Measurements from ENCODE around the gene NFAT5. TPM values are rescaled to one million over a fixed set of nuclear protein-coding genes. Genes with fewer than 3 reads are reported as not detected.
"Not testable (repeated sequence)": the region's sequence is repeated elsewhere in the genome, so short reads cannot be mapped to it uniquely, and the experiment has no call there.

Gene NFAT5
- total RNA-seq: 49.2 and 54.0 TPM in 2 replicates

- Mint-ChIP-seq H3K9me3 (no peaks in the 10 kb centered on the region), H3K27me3 (ENCODE audit: low read depth) (no peaks in the 10 kb centered on the region), H3K4me1 (ENCODE audit: low read depth) (peaks cover 39% of the 10 kb centered on the region), H3K36me3 (ENCODE audit: low read depth) (peaks cover 28% of the 10 kb centered on the region), H3K27ac (peak within 1 kb of the TSS; percentile 98), H3K4me3 (ENCODE audit: low read depth) (peak within 1 kb of the TSS; percentile 100)
- peak; percentile 90 for DNase-seq (ENCODE audit: low spot score)
- intact Hi-C loops (cut with micrococcal nuclease): loop anchor here (2.0 to 5.0 kb wide), 4 partner anchors 45 to 187 kb away; partner anchors contain the start of genes NOB1 and TERF2
Measured at GRCh38 chr16:69565671-69566239, at the start of gene NFAT5. Gene NFAT5, plus strand, starts transcription at chr16:69565966. Its CDS starts 336 bp downstream, at chr16:69566302.

GRCh38 chr16:69517914-69518313 is 47.9 kb upstream of the NFAT5 start:
- H3K9me3 Mint-ChIP-seq; intact Hi-C loops (cut with micrococcal nuclease); DNase-seq (ENCODE audit: low spot score); H3K36me3 Mint-ChIP-seq (ENCODE audit: low read depth); H3K4me3 Mint-ChIP-seq (ENCODE audit: low read depth); H3K27ac Mint-ChIP-seq; H3K27me3 Mint-ChIP-seq (ENCODE audit: low read depth): not testable (repeated sequence)
- peaks cover 31% of the 10 kb centered on the region for H3K4me1 Mint-ChIP-seq (ENCODE audit: low read depth)

- no peak for DNase-seq (ENCODE audit: low spot score)
Measured at GRCh38 chr16:69520413-69520799, 45.4 kb upstream of the NFAT5 start.

GRCh38 chr16:69520800-69521602 is 44.8 kb upstream of the NFAT5 start:
- intact Hi-C loops (cut with micrococcal nuclease): loop anchor here (2.0 kb wide), 1 partner anchor 44 kb away; the partner anchor contains the start of gene NFAT5
- H3K9me3 Mint-ChIP-seq: no peaks in the 10 kb centered on the region
- no peak overlapping the region for H3K4me3 Mint-ChIP-seq (ENCODE audit: low read depth)

More at GRCh38 chr16:69520413-69520799, 45.4 kb upstream of the NFAT5 start:
- intact Hi-C loops (cut with micrococcal nuclease): loop anchor here (2.0 kb wide), 1 partner anchor 44 kb away; the partner anchor contains the start of gene NFAT5
- Mint-ChIP-seq H3K27me3 (ENCODE audit: low read depth) (no peaks in the 10 kb centered on the region), H3K9me3 (no peaks in the 10 kb centered on the region), H3K4me3 (ENCODE audit: low read depth) (no peak overlapping the region), H3K27ac (peak overlapping the region; percentile 75), H3K4me1 (ENCODE audit: low read depth) (peaks cover 26% of the 10 kb centered on the region), H3K36me3 (ENCODE audit: low read depth) (no peaks in the 10 kb centered on the region)

GRCh38 chr16:69522041-69522578 is 43.7 kb upstream of the NFAT5 start:
- no peaks in the 10 kb centered on the region for H3K36me3 Mint-ChIP-seq (ENCODE audit: low read depth)
- peaks cover 26% of the 10 kb centered on the region for H3K4me1 Mint-ChIP-seq (ENCODE audit: low read depth)
- intact Hi-C loops (cut with micrococcal nuclease): no loop called here
- no peaks in the 10 kb centered on the region for H3K27me3 Mint-ChIP-seq (ENCODE audit: low read depth)
- no peak overlapping the region for H3K27ac Mint-ChIP-seq
- no peak for DNase-seq (ENCODE audit: low spot score)
- H3K4me3 Mint-ChIP-seq (ENCODE audit: low read depth): no peak overlapping the region
- no peaks in the 10 kb centered on the region for H3K9me3 Mint-ChIP-seq

More at GRCh38 chr16:69520800-69521602, 44.8 kb upstream of the NFAT5 start:
- peaks cover 26% of the 10 kb centered on the region for H3K4me1 Mint-ChIP-seq (ENCODE audit: low read depth)
- H3K36me3 Mint-ChIP-seq (ENCODE audit: low read depth): no peaks in the 10 kb centered on the region
- no peaks in the 10 kb centered on the region for H3K27me3 Mint-ChIP-seq (ENCODE audit: low read depth)
- H3K27ac Mint-ChIP-seq: peak overlapping the region; percentile 75
- no peak for DNase-seq (ENCODE audit: low spot score)

GRCh38 chr16:69522732-69523404 is 42.9 kb upstream of the NFAT5 start:
- no peak for DNase-seq (ENCODE audit: low spot score)
- no peaks in the 10 kb centered on the region for H3K36me3 Mint-ChIP-seq (ENCODE audit: low read depth)
- no peak overlapping the region for H3K27ac Mint-ChIP-seq
- H3K9me3 Mint-ChIP-seq: no peaks in the 10 kb centered on the region
- peaks cover 26% of the 10 kb centered on the region for H3K4me1 Mint-ChIP-seq (ENCODE audit: low read depth)
- no peaks in the 10 kb centered on the region for H3K27me3 Mint-ChIP-seq (ENCODE audit: low read depth)
- intact Hi-C loops (cut with micrococcal nuclease): no loop called here
- H3K4me3 Mint-ChIP-seq (ENCODE audit: low read depth): no peak overlapping the region

- no peak overlapping the region for H3K4me3 Mint-ChIP-seq (ENCODE audit: low read depth)
- H3K36me3 Mint-ChIP-seq (ENCODE audit: low read depth): no peaks in the 10 kb centered on the region
- H3K27ac Mint-ChIP-seq: no peak overlapping the region
- H3K9me3 Mint-ChIP-seq: no peaks in the 10 kb centered on the region
- H3K4me1 Mint-ChIP-seq (ENCODE audit: low read depth): peaks cover 26% of the 10 kb centered on the region
- intact Hi-C loops (cut with micrococcal nuclease): no loop called here
- H3K27me3 Mint-ChIP-seq (ENCODE audit: low read depth): no peaks in the 10 kb centered on the region
- DNase-seq (ENCODE audit: low spot score): no peak
Measured at GRCh38 chr16:69523566-69524305, 42.0 kb upstream of the NFAT5 start.

- Mint-ChIP-seq H3K9me3 (no peaks in the 10 kb centered on the region), H3K27ac (no peak overlapping the region), H3K4me1 (ENCODE audit: low read depth) (peaks cover 26% of the 10 kb centered on the region), H3K36me3 (ENCODE audit: low read depth) (no peaks in the 10 kb centered on the region), H3K27me3 (ENCODE audit: low read depth) (no peaks in the 10 kb centered on the region), H3K4me3 (ENCODE audit: low read depth) (no peak overlapping the region)
- intact Hi-C loops (cut with micrococcal nuclease): no loop called here
- no peak for DNase-seq (ENCODE audit: low spot score)
Measured at GRCh38 chr16:69526831-69527655, 38.7 kb upstream of the NFAT5 start.

- H3K27ac Mint-ChIP-seq: no peak overlapping the region
- H3K27me3 Mint-ChIP-seq (ENCODE audit: low read depth): no peaks in the 10 kb centered on the region
- H3K9me3 Mint-ChIP-seq: no peaks in the 10 kb centered on the region
- no peaks in the 10 kb centered on the region for H3K36me3 Mint-ChIP-seq (ENCODE audit: low read depth)
- no peak overlapping the region for H3K4me3 Mint-ChIP-seq (ENCODE audit: low read depth)
- H3K4me1 Mint-ChIP-seq (ENCODE audit: low read depth): peaks cover 35% of the 10 kb centered on the region
- DNase-seq (ENCODE audit: low spot score): no peak
- intact Hi-C loops (cut with micrococcal nuclease): loop anchor here (2.0 kb wide), 1 partner anchor 67 kb away; no protein-coding TSS in a partner anchor
Measured at GRCh38 chr16:69531988-69532387, 33.8 kb upstream of the NFAT5 start.

GRCh38 chr16:69532641-69533455 is 32.9 kb upstream of the NFAT5 start:
- H3K9me3 Mint-ChIP-seq: no peaks in the 10 kb centered on the region
- H3K4me3 Mint-ChIP-seq (ENCODE audit: low read depth): no peak overlapping the region
- no peak for DNase-seq (ENCODE audit: low spot score)
- H3K4me1 Mint-ChIP-seq (ENCODE audit: low read depth): peaks cover 37% of the 10 kb centered on the region
- H3K36me3 Mint-ChIP-seq (ENCODE audit: low read depth): no peaks in the 10 kb centered on the region
- H3K27me3 Mint-ChIP-seq (ENCODE audit: low read depth): peaks cover 2% of the 10 kb centered on the region
- intact Hi-C loops (cut with micrococcal nuclease): no loop called here
- H3K27ac Mint-ChIP-seq: no peak overlapping the region

- Mint-ChIP-seq H3K4me3 (ENCODE audit: low read depth) (no peak overlapping the region), H3K27ac (no peak overlapping the region), H3K27me3 (ENCODE audit: low read depth) (peaks cover 2% of the 10 kb centered on the region), H3K4me1 (ENCODE audit: low read depth) (peaks cover 32% of the 10 kb centered on the region), H3K9me3 (no peaks in the 10 kb centered on the region), H3K36me3 (ENCODE audit: low read depth) (no peaks in the 10 kb centered on the region)
- no peak for DNase-seq (ENCODE audit: low spot score)
- intact Hi-C loops (cut with micrococcal nuclease): no loop called here
Measured at GRCh38 chr16:69534720-69535119, 31.0 kb upstream of the NFAT5 start.

Measured in activated T-helper 2 cell treated with anti-CD3 and anti-CD28 coated beads, Interferon-gamma antibody, Interleukin-2, Interleukin-4, amounts not matched to agents 10 μg/mL and 5 μg/mL and 100 μg/mL, durations not matched to agents 14 hours and 24 hours and 36 hours (primary cell).